ENCODE data around the gene AGBL1. TPM values are rescaled to one million over a fixed set of nuclear protein-coding genes. Genes with fewer than 3 reads are reported as not detected.

The AGBL1 gene
- total RNA-seq, 2 donors from 2014 or later = not detected

DNA sequence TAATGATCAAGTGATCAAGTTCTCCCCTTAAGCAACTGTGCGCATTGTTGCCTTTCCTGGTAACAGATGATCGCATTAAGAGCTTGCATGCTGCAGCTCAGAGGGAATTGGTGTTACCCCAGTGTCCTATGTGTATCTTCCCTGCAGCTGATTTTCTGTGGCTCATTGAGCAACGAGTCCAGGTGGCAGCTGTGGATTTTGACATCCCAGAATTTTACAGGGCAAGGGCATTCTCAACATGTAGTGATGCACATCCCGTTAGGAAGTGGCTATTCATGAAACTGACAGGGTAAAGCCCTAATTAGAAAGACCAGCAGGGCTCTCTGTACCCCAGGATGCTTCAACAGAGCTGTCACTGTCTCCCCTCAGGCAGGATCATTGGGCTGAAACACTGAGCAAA is 232.8 kb downstream of the AGBL1 start:
- Mint-ChIP-seq H3K27ac (no peak overlapping the region), H3K36me3 (no peaks in the 10 kb centered on the region), H3K9me3 (peaks cover 0 to 5% of the 10 kb centered on the region in 2 donors)
- no peak for ATAC-seq
- DNase-seq (ENCODE audit: low spot score in 2 of 2) = no peak

DNA sequence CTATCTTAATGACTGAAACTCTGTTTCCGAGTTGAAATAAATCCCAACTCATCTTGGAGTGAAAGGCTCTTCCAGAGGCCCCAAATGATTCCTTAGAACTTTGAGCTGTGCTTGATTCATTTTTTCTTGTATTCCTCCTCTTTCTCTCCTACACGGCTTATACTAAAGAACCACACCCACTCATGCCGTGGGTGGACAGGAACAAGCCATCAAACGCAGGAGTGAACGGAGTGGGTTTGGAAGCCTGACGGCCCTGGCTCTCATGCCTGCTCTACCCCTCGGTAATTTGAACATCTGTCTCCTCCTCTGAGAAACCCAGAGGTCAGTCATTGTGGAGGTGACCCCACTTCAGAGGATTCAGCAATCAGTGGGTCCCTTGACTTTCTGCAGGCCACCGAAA is 236.5 kb downstream of the AGBL1 start:
- ATAC-seq (no peak), DNase-seq (ENCODE audit: low spot score in 2 of 2) (no peak)
- no peak overlapping the region for H3K27ac Mint-ChIP-seq
- no peaks in the 10 kb centered on the region for H3K36me3 Mint-ChIP-seq
- H3K9me3 Mint-ChIP-seq = peaks cover 0 to 5% of the 10 kb centered on the region in 2 donors

DNA sequence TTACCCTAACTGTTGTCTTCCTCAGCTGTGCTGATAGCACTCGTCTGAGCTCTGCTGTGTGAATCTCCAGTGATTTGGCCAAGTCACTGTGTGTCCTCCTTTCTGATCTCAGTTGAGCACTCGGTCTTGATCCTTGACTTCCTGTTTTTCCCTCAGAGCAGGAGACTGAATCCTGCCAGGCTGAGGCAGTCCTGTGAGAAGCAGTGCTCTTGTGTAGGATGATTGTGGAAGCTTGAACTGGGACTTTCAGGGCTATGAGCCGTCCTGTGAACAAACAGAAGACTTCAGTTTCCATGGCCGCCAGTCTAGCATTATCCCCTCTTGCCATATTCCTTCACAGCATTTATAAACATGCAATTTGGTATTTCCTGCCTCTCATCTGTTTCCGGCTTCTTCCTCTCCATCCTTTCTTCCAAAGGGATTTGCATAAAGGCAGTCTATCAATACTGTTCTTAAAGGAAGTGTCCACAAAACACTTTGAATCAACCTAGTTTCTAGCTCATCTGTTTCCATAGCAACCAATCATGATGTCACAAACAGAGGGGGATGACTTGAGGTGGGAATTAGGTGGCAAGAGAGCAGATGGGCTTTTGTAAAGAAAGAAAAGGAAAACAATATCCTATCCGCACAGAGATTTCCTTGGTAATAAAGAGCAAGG is 237.2 kb downstream of the AGBL1 start:
- DNase-seq (ENCODE audit: low spot score in 2 of 2) (no peak), ATAC-seq (no peak)
- Mint-ChIP-seq H3K9me3 (peaks cover 0 to 5% of the 10 kb centered on the region in 2 donors), H3K36me3 (no peaks in the 10 kb centered on the region), H3K27ac (no peak overlapping the region)

DNA sequence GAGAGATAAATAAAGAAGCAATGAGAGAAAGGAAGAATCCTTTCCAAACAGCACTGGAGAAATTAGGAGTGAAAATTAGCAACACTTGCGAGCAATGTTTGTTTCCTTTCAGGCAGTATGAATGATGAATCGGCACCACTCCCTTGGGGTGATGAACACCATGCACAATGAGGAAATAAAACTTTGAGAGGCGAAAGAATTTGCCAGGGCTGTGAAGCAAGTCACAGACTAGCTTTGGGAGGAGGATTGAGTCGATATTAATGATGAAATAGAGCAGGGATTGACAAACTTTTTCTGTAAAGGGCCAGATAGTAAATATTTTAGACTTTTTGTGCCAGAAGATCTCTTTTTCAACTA is 237.7 kb downstream of the AGBL1 start:
- Mint-ChIP-seq H3K27ac (no peak overlapping the region), H3K9me3 (peaks cover 0 to 5% of the 10 kb centered on the region in 2 donors), H3K36me3 (no peaks in the 10 kb centered on the region)
- ATAC-seq = no peak
- DNase-seq (ENCODE audit: low spot score in 2 of 2) = no peak

DNA sequence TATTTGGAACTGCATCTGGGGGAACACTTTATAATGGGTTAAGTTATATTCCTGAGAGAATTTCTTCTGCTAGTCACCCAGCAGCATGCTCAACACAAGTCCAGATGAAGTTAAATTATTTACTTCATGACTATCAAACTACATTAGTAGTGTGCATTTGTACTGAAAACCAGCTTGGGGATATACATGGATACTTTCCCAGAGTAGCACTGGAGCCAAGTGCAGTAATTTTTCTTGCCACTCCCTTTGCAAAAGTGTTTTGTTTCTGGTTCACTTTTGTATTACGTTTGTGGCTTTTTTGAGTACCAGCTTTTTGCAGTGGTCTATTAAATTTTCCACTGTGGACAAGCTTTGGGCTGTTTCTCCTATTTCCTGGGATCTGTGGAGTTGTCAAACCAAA is 243.0 kb downstream of the AGBL1 start:
- no peak overlapping the region for H3K27ac Mint-ChIP-seq
- DNase-seq (ENCODE audit: low spot score in 2 of 2) = no peak
- H3K36me3 Mint-ChIP-seq = no peaks in the 10 kb centered on the region
- no peak for ATAC-seq
- no peaks in the 10 kb centered on the region for H3K9me3 Mint-ChIP-seq

DNA sequence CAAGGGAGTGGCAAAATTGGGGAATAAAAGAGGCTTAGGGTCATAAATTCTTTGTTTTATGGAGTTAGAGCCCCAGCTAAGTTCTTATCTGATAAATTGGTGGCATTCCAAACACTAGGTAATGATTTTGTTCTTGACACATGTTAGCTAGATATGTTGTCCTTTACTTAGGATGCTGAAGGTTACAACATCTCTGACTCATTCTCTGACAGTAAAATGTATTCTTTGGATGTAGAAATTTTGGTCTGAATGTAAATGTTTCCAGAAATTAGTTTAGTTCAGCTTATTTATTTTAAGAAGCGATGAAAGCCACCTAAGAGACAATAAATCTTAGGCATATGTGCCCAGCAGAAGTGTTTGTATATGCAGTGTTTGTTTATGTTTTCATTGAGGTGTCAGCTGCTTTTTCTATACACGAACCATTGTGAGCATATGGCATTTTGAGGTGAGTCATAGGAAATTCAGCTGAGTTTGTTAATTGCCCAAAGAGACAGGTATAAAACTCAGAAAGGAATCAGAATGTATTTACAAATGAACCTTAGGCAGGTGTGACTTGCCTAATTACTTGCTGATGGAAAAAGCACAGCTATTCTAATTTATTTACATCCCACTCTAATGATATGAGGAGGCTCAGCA is 247.7 kb downstream of the AGBL1 start:
- DNase-seq (ENCODE audit: low spot score in 2 of 2) = no peak
- Mint-ChIP-seq H3K27ac (no peak overlapping the region), H3K36me3 (peaks cover 5 to 8% of the 10 kb centered on the region in 2 donors)

DNA sequence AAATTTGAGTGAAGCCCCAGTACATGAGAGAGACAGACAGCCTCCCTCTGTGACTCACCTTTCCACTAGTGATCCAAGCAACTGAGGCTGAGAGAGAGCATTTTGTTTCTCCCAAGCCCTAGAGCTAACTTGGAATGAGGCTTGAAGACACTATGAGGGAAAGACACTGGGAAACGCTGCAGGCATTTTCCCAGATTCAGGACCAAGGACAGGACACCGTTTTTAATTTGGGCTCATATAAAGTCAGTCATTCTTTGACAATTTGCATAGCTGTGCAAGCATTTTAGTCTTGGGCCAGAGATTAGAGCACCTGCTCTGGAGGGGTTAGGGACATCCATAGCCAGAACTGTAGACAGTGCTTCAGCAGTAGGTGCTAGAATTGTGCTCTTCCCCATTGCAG is 249.0 kb downstream of the AGBL1 start:
- Mint-ChIP-seq H3K9me3 (peaks cover 0 to 11% of the 10 kb centered on the region in 2 donors), H3K36me3 (peaks cover 5 to 18% of the 10 kb centered on the region in 2 donors), H3K27ac (no peak overlapping the region)
- ATAC-seq (no peak), DNase-seq (ENCODE audit: low spot score in 2 of 2) (no peak)

More for the DNA sequence above, 247.7 kb downstream of the AGBL1 start:
- ATAC-seq = no peak
- H3K9me3 Mint-ChIP-seq = peaks cover 0 to 11% of the 10 kb centered on the region in 2 donors

DNA sequence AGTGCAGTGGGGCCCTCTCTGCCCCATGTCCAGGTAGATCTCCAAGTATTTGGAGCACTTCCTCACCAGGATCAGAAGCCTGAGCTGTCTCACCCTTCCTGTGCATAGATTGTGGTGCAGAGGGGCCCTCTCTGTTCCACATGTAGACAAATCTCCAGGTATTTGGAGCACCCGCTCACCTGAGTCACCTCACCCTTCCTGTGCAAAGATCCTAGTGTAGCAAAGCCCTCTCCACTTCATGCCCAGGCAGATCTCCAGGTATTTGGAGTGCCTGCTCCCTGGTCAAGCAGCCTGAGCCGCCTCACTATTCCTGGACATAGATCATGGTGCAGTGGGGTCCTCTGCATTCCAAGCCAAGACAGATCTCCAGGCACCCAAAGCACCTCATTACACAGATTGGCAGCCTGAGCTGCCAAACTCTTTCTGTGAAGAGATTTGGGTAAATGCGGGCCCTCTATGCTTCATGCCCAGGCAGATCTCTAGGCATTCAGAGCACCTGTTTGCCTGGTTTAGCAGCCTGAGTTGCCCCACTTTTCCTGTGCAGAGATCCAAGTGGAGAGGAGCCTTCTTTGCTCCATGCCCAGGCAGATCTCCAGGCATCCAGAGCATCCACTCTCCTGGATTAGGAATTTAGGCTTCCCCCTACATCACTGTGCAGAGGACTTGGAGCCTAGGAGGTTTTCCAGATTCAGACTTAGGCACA is 249.8 kb downstream of the AGBL1 start:
- Mint-ChIP-seq H3K9me3 (peaks cover 5 to 11% of the 10 kb centered on the region in 2 donors), H3K27ac (no peak overlapping the region), H3K36me3 (peaks cover 6 to 18% of the 10 kb centered on the region in 2 donors)
- ATAC-seq = no peak
- no peak for DNase-seq (ENCODE audit: low spot score in 2 of 2)

DNA sequence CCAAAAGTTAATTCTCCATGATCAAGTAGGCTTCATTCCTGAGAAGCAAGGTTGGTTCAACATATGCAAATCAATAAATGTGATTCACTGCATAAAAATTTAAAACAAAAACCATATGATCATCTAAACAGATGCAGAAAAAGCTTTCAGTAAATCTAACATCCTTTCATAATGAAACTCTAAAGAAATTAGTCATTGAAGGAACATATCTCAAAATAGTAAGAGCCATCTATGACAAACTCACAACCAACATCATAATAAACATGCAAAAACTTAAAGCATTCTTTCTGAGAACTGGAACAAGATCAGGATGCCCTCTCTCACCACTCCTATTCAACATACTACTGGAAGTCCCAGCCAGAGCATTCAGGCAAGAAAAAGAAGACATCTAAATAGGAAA is 254.1 kb downstream of the AGBL1 start:
- ATAC-seq (peak in 1 of 2 donors; percentile 65), DNase-seq (ENCODE audit: low spot score in 2 of 2) (no peak)
- peaks cover 11 to 18% of the 10 kb centered on the region in 2 donors for H3K36me3 Mint-ChIP-seq
- peak overlapping the region in 1 of 2 donors; percentile 70 for H3K27ac Mint-ChIP-seq
- peaks cover 19 to 21% of the 10 kb centered on the region in 2 donors for H3K9me3 Mint-ChIP-seq

DNA sequence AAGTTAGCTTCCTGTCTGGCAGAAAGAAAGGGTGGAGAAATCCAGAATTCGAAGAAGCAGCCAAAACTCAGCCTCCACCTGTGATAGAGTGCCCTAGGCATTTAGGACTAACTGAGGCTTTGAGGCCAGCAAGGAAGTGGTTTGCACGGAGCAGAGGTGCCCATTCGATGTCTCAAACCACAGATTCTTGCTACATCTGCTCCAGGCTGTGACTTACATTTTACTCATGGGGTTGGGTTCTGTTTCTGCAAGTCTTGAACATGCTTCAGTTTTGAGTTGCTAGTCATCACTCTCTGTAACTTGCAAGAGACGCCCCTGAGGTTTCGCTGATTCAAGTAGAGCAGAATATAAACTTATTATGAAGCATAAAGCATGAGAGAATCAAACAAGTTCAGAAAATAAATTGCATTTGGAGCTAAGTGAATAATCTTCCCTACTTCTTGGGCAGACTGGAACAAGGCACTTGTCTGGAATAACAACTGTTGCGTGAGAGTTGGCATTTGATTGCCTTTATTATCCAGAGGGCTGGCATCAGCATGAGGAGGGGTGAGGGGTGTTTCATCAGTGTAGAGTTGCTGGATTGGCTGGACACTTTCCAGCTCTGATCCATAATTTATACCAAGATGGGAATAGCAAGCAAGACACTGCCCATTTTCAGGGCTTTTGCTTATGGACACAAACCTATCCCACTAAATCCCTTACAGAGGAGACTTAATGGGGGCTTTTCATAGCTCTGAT is 256.5 kb downstream of the AGBL1 start:
- Mint-ChIP-seq H3K9me3 (peaks cover 15 to 19% of the 10 kb centered on the region in 2 donors), H3K36me3 (peaks cover 6 to 10% of the 10 kb centered on the region in 2 donors), H3K27ac (peak overlapping the region in 1 of 2 donors; percentile 15)
- ATAC-seq (peak; percentile 43 to 89), DNase-seq (ENCODE audit: low spot score in 2 of 2) (peak in 1 of 2 donors; percentile 10)

DNA sequence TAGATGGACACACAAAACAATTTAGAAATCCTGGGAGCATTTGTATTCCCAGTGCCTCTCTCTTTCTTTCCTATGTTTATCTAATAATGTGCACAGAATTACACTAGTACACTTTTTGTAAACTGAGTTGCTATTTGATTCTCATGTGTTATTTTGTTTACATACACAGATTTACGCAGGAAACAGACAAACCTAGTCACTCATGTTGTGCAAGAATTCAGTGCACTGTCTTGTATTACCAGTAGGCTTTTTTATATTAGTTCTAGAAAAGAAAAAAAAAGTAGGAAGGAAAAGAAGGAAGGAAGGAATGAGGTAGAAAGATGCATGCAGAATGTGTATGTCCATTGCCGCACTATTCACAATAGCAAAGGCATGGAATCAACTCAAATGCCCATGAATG is 257.4 kb downstream of the AGBL1 start:
- H3K9me3 Mint-ChIP-seq = peaks cover 10 to 19% of the 10 kb centered on the region in 2 donors
- DNase-seq (ENCODE audit: low spot score in 2 of 2) = no peak
- ATAC-seq = no peak

DNA sequence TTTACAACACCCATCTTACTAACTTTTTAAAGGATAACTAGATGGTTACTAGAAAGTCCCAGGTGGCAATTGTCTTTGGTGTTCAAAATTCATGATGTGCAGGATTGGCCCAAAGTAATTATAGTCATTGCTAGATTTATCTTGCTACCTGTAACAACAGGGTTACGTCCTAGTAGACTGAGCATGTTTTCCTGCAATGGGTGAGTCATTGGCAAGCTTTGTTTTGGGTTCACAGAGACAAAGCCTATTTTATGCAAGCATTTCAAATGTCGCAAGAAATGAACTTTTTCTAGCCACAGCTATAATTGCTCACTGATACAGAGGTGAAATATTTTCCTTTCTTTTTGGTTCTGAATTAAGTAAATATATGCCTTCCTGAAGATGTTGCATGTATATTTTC is 267.6 kb downstream of the AGBL1 start:
- no peak overlapping the region for H3K27ac Mint-ChIP-seq
- no peaks in the 10 kb centered on the region for H3K9me3 Mint-ChIP-seq
- ATAC-seq = no peak
- DNase-seq (ENCODE audit: low spot score in 2 of 2) = no peak
- H3K36me3 Mint-ChIP-seq = no peaks in the 10 kb centered on the region

More for the DNA sequence above, 257.4 kb downstream of the AGBL1 start:
- no peak overlapping the region for H3K27ac Mint-ChIP-seq
- H3K36me3 Mint-ChIP-seq = peaks cover 6 to 10% of the 10 kb centered on the region in 2 donors

DNA sequence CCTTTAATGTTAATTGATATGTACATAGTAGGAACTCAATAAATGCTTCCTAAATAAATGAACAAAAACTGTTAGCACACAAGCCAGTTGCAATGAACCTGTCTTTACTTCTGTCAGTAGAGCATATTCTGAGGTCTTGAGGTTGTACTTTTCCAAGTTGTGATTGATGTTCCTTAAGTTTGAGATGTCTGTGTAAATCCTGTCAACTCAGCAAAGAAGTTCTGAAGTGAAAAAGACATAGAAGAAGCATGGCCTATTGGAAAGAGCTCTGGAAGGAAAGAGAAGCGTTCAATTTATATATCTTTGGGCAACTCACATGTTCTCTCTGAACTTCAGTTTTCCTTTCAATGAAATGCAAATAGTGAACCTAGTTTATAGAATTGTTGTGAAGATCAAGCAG is 269.9 kb downstream of the AGBL1 start:
- Mint-ChIP-seq H3K27ac (no peak overlapping the region), H3K36me3 (no peaks in the 10 kb centered on the region), H3K9me3 (no peaks in the 10 kb centered on the region)
- no peak for ATAC-seq
- no peak for DNase-seq (ENCODE audit: low spot score in 2 of 2)

DNA sequence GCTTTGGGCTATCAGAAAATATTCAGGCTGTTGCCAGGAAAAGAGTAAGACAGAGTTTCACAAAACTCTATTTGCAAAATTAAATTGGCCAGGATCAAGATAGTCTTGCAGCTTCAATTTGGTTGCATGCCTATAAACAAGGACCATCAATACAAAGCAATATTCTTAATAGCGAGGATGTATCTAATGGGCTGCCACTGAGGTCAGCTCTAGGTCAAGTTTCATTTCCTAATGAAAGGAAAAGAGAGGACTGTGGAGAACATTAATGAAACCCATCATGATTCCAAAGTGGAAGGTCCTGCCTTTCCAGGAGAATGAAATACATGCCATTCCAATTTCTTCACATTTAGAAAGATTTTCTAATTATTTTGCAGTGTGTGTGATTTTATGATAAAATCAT is 273.5 kb downstream of the AGBL1 start:
- no peaks in the 10 kb centered on the region for H3K9me3 Mint-ChIP-seq
- no peak overlapping the region for H3K27ac Mint-ChIP-seq
- no peaks in the 10 kb centered on the region for H3K36me3 Mint-ChIP-seq
- no peak for ATAC-seq
- DNase-seq (ENCODE audit: low spot score in 2 of 2) = no peak

DNA sequence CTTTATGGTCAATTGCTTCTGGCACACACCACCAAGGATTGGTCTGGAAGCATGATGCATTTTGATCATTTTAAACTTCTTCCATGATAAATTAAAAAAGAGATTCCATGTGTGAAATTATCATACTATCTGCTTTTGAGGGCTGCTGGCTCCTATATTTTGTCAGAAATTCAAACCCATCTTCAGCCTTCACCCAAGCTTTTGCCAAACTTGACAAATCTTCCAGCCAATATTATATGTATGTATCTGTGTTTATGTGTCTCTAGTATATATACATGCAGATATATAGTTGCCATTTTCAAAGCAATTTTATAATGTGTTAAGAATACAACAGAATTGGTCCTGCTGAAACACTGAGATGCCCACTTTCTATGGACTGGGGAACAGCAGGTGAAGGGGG is 275.7 kb downstream of the AGBL1 start:
- no peaks in the 10 kb centered on the region for H3K36me3 Mint-ChIP-seq
- H3K27ac Mint-ChIP-seq = no peak overlapping the region
- no peaks in the 10 kb centered on the region for H3K9me3 Mint-ChIP-seq

DNA sequence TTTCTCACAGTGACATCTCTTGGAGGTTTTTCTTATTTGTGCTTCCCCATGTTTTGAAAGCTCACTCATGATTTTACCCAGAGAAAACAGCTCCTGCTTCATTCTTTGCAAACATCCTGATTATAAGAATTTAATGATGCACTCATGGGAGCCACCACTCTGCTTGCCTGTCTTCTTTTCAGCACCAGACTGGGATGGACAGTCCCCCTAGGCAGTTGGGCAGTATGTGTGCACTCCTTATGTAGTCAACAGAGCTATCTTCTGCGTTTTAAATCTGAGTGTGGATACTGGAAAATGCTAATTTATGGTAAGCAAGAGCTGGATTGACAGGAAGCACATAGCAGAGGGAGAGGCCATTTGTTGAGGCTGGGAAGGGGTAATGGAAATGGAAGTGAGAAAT is 276.1 kb downstream of the AGBL1 start:
- peak overlapping the region in 1 of 2 donors; percentile 65 for H3K27ac Mint-ChIP-seq
- H3K36me3 Mint-ChIP-seq = no peaks in the 10 kb centered on the region
- no peak for DNase-seq (ENCODE audit: low spot score in 2 of 2)
- no peak for ATAC-seq
- no peaks in the 10 kb centered on the region for H3K9me3 Mint-ChIP-seq

More for the DNA sequence above, 275.7 kb downstream of the AGBL1 start:
- ATAC-seq (no peak), DNase-seq (ENCODE audit: low spot score in 2 of 2) (no peak)

DNA sequence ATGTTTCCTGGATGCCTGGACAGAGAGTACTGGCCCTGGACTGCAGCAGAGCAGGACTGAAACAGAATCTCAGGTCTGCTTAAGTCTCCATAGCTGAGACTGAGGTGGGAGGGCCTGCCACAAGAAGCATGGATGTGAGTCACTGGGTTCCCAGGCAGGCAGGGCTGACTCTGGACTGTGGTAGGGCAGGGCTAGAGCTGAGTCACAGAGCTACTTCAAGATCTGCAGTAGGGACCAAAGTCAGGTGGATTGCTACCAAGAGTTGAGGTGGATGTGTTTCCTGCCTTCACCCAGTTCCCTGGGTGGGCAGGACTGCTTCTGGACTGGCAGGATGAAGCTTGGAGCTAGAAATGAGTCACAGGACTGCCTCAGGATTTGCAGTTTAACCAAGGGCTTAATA is 282.9 kb downstream of the AGBL1 start:
- ATAC-seq = peak; percentile 58 to 79
- peaks cover 6 to 12% of the 10 kb centered on the region in 2 donors for H3K9me3 Mint-ChIP-seq
- no peak for DNase-seq (ENCODE audit: low spot score in 2 of 2)
- H3K36me3 Mint-ChIP-seq = no peaks in the 10 kb centered on the region
- no peak overlapping the region for H3K27ac Mint-ChIP-seq
